Activated CD8-positive, alpha-beta memory T cell treated with anti-CD3 and anti-CD28 coated beads, Interleukin-2, amount 50 U/mL, for 4 hours (primary cell): ENCODE results near the gene BRCA1.
A peak's percentile ranks its signal among the peaks of the same experiment; 100 is the strongest.
"Not testable (repeated sequence)": the region's sequence is repeated elsewhere in the genome, so short reads cannot be mapped to it uniquely, and the experiment has no call there.

Experiments
- DNase-seq: peaks from one replicate; pipeline ENCODE4 v3.0.0-alpha.2; 2020

The BRCA1 gene

DNA sequence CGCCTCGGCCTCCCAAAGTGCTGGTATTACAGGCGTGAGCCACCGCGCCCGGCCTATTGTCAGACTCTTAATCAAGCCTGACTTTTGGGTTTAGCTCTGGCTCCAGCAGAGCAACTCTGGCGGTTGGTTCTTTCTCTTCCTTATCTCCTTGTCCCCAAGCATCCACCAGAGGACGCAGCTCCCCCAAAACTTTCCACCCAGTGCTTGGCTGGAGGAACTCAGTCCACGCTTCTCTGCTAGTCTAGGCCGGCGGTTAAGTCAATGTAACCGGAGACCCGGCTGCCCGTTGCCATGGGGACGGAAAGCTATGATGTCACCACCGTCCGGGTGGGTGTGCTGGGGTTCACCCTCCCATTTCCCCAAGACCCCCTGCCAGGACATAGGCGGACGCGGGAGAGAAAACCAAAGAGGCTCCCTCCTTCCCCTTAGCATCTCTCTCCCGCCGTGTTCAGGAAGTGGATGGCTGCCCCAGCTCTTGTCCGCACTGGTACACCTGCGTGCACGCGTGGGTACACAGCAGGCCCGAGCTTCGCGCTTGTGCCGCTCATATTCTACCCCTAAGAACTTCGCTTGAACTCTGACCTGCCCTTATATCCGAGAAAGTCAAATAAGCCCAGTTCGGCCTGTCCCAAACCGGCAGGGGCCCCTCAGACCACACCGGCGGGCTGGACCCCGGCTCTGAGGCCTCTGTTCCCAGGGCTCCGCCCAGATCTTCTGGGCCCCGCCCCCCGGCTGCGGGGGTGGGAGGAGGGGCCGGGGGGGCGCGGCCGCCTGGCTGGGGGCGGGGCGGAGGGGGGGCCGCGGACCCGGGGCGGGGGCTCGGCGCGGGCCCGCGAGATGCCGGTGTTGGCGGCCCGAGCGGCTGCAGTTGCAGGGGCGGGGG is 100.5 kb downstream of the BRCA1 start, which contains the start of gene RND2:
Gene RND2, plus strand, starts transcription at position 825 of the 883 bp plus-strand sequence. CDS start 117 bp downstream, outside the sequence.
- peak; percentile 83 for DNase-seq

DNA sequence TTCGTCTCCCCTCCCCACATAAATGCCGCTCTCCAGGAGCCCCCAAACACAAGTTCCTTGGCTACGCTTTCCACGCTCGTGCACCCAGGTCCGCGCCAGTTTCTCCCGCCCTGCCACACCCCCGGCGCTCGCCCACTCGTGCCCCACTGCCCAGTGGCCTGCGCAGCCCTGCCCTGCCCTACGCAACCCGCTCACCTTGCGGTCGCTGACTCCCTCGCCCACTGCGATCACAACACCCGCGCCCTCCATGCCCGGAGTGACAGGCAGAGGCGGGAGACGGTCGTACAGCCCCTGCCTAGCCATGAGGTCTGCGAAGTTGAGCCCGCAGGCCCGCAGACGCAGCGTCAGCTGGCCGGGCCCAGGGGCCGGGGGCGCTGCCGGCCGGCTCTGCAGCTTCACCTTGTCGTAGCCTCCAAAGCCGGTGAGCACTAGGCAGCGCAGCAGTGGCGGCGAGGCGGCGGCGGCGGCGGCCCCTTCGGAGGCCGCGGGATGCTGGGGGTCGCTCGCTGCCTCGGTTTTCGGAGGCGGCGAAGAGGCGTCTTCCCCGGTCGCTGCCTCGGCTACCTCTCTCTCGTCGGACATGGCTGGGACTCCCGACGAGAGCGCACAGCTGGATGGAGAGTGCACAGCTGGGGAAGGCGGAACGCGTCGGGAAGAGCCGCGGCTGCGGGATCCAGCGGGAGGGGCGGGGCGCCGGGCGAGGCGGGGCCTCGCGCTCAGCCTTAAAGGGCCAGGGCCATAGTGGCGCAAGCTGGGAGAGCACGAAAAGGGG is 103.2 kb downstream of the BRCA1 start, which contains the start of gene VAT1:
Gene VAT1, minus strand, starts transcription at position 645 of the 772 bp plus-strand sequence. Its CDS starts 63 bp downstream, at position 582.
- DNase-seq, result peak; percentile 67

DNA sequence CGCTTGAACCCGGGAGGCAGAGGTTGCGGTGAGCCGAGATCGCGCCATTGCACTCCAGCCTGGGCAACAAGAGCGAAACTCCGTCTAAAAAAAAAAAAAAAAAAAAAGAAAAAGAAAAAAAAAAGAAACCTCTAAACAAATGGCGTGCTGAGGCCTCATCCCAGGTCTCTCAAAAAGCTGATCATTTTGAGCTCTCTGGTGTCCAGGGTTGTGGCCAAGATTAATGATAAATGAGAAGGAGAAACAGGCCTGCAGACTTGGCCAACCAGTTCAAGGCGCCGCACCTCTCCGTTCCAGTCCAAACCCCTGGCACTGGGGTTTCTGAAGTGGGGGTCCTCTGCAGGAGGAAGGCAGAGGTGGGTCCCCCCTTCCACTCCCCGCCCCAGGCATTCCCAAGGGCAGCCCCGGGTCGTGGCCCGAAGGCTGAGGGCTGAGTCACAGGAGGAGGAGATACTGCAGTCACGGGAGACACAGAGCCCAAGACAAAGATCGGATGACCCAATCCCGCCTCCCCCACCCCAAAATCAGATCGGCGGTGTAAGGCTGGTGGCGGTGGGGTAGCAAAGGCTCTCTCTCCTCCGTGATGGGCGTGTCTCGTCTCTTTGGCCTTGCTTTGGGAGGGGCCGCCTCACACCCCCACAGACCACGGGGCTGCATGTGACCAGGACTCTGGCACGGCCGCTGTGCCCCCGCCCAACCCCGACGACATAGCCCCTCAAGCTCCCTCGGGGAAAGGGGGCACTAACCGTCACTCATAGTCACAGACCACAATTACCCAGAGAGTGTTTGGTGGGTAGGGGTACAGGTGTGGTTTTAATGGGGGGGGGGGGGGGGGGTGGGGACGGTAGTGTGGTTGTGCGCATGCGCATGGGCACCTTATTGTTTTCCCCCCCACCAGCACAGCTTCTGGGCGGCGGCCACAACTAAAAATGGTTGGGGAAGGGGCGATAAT is 104.1 kb downstream of the BRCA1 start:
- peak; percentile 35 for DNase-seq

DNA sequence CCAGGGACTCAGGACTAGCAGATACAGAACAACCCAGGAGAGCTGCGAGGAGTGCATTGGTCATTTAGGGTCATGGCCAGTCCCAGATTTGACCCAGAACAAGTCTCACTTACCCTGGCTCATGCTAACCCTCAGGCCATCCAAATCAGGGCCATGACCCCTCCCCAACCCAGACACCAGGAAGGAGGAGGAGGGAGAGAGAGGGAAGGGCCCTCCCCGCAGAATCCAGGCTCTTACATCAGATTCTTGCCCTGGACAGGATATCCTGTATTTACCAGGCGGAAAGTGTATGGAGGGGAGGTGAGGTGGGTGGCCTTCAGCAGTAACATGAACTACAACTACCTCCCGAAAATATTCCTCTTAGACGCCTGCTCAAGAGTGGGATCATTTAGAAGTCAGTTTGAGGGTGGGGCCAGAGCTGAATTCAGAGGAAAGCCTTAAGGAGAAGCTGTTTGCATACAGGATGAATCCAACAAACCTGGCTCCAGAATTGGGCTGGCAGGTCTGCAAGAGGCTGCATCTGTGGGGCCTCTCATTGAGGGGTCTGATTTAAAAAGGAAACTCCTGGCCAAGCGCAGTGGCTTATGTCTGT is 105.0 kb downstream of the BRCA1 start:
- DNase-seq, result no peak

DNA sequence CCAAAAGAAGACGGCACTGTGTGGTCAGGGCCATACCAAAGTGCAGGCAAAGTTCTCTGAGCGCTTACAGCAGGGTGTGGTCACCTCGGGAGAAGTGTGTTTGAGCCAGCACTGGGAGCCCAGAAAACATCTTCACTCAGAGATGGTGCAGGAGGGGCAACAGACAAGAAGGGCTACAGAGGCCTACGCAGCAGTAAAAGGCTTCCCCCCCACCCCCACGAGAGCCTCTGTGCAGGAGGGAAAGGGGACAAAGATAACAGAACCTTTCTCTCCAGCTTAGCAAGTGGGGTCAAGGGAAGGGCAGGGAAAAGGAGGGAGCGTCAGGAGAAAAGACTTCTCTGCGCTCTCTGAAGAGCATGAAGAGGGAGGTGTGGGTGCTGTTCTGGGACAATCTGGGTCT is 105.7 kb downstream of the BRCA1 start:
- DNase-seq, result no peak

DNA sequence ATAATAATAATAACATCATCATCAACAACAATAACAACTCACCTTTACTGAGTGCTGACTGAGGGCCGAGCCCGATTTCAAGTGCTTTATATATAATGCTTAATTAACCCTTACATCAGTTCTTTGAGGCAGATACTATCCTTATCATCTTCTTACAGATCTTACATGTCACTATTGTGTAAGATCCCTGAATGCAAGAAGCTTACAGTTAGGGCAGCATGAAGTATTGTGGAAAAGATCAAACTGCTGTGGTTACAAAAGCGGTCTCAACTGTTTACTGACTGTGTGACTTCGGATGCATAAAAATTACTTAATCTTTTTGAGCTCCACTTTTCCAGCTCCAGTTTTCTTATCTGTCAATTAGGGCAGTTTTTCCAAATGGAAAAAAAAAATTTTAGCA is 106.2 kb downstream of the BRCA1 start:
- no peak for DNase-seq

DNA sequence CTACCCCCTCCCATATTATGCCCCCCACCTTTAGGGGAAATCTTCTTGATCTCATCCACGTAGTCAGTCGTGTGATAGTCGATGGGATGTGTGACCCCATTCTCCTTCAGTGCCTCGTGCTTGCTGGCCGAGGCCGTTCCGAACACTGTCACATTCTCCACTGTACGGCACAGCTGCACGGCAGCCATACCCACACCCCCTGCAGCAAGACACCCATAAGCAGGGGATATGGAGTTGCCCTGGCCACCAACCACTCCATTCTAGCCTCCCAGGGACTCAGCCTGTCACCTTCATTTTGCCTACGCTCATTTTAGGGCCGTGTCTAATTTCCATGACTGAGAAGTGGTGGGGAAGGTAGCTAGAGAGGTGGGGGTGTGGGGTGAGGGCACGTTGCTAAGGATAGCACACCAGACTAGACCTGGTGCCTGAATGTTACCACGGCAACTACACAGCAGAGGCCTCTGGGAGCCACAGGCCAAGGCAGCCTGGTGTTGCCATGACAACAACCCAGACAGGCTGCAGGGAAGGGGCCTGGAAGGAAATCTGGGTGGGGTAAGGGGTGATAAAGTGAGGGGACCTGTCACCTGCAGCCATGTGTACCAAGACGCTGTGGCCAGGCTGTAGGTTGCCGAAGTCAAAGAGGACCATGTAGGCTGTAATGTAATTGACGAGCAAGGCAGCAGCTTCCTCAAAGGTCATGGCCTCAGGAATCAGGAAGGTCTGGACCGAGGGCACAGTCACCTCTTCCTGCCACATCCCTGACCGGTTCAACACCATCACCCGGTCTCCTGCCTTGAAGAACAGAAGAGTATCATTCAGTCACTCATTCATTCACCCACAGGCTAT is 106.9 kb downstream of the BRCA1 start:
- no peak for DNase-seq

DNA sequence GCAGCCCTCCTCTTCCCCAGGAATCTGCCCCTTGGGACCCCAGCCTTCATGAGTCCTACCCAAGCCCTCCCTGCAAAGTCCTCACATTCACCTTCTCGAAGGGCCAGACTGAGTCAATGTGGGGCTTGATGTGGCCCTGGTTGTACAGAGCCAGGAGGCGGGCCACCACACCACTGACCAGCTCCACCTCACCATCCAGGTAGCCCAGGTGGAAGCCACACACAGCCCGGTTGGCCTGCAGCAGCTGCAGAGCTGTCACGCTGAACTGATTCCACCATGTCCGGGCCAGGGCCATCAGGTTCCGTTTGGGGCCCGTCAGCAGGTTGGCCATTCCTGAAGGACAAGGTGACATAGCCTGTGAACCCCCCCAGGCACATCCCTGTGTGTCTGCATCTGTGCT is 108.9 kb downstream of the BRCA1 start:
- no peak for DNase-seq

DNA sequence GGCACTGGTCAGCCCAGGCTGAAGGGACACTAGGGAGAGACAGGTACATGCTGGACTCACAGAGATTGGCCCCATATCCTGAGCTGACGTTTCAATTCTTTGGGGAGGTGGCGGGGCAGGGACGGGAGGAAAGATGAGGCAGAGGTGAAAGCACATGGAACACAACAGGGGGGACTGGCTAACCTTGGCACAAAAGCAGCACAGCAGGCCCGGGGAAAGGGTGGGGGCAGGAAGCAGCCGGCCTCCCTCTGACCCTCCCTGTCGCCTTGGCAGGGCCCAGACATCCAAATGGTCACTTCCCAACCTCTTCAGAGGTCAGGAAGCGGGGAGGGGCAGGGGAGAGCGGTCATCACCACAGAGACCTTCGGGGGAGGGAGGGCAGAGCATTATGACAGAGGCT is 109.6 kb downstream of the BRCA1 start:
- no peak for DNase-seq

DNA sequence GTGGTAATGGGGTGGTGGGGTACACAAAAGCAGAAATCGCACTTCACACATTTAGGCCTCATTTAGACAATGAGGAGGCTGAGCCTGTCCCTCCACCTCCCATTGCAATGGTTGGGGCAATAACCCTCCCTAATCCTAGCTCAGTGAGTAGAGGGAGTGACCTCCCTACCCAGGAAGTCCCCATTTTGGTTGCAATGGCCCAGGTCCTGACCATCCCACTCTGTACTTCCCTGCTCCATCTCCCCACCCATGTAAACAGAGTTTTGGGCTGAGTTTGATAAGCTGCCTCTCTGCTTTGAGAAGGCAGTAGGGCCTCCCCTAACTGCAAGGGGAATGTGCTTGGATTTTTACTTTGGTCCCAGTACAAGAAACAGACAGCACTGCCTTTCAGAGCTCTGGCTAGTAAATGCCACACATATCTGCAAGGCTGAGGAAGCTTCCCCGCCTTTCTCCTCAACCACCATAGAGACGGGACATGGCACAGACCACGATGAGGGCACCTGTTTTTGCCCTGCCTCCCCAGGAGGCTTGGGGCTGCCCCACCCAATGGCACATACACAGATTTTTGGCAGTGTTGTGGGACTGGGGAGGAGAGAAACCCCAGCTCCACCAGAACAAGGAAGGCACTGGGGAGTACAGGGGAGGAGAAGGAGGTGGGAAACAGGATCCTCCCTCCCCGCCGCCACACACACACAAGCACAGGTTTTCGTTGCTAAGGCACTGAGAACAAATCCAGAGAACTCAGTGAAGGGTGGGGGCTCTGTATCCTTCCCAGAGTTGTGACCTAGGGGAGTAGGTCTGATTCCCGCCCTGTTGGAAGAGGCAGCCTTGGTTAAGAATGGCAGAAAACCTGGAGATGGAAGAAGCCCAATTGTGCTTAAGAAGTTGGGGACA is 110.3 kb downstream of the BRCA1 start:
- DNase-seq, result no peak

DNA sequence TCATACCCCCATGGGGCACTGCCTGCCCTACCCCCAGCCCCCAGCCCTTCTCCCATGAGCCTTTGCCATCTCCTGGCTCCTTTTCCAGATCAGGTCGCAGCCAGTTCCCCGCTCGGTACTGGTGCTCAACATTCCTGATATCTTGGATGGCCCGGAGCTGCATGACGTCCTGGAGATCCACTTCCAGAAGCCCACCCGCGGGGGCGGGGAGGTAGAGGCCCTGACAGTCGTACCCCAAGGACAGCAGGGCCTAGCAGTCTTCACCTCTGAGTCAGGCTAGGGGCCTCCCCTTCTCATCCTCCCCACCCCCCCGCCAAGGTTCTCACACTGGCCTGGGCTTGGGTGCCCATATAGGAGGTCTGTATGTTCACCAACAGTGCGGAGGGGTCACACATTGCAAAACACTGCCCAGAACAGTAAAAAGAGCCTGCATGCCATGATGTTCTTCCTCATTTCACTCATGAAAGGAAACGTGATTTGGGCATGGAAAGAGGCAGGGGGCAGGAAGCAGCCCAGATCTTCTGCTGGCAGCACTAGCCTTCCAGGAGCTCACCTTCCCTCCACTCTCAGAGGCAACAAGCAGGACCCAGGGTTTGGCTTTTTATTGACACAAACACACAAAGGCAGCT is 111.0 kb downstream of the BRCA1 start:
- no peak for DNase-seq

DNA sequence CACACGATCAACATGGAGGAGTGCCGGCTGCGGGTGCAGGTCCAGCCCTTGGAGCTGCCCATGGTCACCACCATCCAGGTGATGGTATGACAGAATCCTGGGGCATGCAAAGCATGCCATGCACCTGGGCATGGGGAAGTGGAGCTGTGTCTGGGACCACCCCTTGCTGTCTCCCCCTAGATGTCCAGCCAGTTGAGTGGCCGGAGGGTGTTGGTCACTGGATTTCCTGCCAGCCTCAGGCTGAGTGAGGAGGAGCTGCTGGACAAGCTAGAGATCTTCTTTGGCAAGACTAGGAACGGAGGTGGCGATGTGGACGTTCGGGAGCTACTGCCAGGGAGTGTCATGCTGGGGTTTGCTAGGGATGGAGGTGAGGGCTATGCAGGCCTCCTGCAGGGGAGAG is 111.9 kb downstream of the BRCA1 start:
- DNase-seq, result no peak

DNA sequence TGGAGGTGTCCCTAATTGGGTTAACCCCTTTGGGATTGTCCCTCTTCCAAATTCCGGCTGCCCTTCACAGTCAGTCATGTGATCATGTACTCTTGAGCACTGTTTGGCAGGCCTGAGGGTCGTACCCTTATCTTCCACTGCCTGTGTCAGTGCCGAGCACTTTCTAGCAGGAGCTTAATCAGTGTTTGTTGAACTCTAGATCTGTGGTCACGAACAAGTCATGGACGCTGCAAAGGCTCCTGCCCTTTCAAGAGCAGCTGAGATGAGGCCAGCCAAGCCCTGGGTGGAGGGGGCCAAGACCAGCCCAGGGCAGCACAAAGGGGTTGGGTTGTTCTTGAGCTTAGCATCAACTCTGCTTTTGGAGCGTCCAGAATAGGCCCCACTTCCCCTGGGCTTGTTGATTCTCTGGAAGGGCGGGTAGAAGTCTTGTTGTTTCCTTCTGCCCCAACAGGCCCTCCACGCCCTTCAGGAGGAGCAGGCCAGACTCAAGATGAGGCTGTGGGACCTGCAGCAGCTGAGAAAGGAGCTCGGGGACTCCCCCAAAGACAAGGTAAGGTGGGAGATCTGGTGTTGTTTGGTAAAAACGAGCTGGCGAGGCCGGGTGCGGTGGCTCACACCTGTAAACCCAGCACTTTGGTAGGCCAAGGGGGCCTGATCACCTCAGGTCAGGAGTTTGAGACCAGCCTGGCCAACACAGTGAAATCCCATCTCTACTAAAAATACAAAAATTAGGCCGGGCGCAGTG is 113.3 kb downstream of the BRCA1 start:
- no peak for DNase-seq

DNA sequence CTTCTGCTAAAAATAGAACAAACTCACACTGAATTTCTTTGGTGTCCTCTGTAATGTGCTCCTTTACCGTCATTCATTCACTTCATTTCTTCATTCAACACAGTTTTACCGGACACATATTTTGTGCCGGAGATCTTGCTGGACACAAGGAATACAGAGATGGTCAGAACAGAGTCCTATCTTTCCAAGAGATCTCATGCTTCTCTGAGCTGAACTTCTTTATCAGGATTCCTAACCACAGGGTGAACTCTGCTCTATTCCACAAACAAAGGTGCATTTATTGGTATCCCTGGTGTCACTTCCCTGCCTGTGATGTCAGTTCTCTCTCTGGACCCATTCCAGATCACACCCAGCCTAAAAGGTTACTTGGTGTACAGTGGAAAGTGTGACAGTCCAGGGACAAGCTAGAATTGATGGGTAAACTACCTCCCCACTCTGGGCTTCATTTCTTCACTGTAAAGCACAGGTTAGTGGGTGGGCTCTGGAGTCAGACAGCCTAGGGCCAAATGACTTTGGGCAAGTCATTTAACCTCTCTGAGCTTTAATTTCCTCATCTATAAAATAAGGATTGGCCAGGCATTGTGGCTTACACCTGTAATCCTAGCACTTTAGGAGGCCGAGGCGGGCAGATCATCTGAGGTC is 114.4 kb downstream of the BRCA1 start:
- no peak for DNase-seq

DNA sequence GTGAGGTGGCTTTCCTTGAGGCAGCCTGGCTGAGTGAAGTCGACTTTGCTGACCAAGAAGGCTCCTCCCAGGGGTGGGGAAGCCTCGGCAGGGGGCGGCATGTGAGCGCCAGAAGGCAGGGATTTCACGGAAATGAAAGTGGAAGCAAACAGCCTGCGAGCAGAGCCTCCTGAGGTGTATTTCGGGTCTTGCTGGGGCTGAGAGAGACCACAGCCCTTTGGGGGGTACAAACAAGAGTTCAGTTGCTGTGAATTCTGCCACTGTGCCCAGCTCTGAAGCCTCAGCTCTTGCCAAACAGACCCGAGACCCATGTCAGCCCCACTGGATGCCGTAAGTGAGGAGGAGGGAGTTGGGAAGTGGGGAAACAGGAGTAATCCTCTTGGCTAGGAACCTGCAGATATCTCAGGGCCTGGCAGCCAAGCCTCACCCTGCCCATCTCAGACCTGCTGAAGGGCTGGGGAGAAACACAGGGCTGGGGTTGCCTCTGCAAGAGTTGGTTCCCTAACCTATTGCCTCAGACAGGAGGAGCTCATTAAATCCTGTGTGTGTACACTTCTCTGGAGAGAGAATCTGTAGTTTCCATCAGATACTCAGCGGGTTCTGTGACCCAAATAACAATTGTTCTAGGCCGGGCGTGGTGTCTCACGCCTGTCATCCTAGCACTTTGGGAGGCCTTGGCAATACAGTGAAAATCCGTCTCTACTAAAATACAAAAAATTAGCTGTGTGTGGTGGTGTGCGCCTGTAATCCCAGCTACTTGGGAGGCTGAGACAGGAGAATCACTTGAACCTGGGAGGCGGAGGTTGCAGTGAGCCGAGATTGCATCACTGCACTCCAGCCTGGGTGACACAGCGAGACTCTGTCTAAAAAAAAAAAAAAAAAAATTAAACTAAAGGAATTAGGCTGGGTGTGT is 118.3 kb downstream of the BRCA1 start, which contains the start of gene IFI35:
Gene IFI35, plus strand, starts transcription at position 146 of the 913 bp plus-strand sequence. Its CDS starts 164 bp downstream, at position 310.
- DNase-seq, result peak; percentile 82

DNA sequence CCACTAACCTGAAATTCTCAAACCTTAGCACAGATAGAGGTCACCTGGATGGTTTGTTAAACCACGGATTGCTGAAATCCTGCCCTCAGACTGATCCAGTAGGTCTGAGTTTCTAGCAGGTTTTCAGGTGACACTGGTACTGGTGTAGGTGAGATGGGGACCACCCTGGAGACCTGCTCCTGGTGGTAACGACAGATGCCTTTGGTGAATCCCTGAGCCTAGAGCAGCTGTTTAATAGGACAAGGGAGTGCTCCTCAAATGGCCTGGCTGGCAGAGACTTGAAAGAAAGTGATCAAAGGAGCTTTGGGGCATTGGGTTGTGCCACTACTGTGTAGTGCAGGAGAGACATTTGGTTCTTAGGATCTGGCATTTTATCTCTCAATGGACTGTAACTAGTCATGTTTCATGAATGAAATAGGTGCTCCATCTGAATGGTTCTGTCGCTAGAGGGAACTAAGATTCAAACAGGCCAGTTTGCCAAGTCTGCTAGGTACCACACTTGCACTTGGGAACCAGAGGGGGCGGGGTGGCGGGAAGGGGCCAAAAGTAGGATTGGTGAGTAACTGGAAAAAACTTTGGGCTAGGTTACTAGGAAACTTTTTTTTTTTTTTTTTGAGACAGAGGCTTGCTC is 121.5 kb downstream of the BRCA1 start:
- DNase-seq, result no peak

DNA sequence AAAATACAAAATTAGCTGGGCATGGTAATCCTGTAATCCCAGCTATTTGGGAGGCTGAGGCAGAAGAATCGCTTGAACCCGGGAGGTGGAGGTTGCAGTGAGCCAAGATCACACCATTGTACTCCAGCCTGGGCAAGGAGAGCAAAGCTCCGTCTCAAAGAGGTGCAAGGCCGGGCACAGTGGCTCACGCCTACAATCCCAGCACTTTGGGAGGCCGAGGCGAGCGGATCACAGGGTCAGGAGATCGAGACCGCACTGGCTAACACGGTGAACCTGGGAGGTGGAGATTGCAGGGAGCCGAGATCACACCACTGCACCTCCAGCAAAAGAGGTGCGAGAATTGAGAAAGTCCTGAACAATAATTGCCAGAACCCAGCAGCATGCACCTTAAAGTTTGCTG is 124.3 kb downstream of the BRCA1 start:
- DNase-seq, result not testable (repeated sequence)
